22Rv1 (cell line): ENCODE data around the gene PUM2.

Experiments
- CTCF ChIP-seq: fragments of 450-650 bp; IDR thresholded peaks from 2 replicates; pipeline ENCODE4 v1.5.1; 2017; ENCODE audit warnings: mild to moderate bottlenecking
- ZFX ChIP-seq: fragments of 450-650 bp; IDR thresholded peaks from 2 replicates; pipeline ENCODE4 v1.6.1; 2017; ENCODE audit warnings: antibody characterized with exemption, borderline replicate concordance

GRCh38 chr2:20300656-20301055, 50.0 kb downstream of the PUM2 start:
- TF ChIP-seq CTCF (no peak), ZFX (no peak)
